ENCODE results near the gene ADGRG4. TPM values are rescaled to one million over a fixed set of nuclear protein-coding genes. Genes with fewer than 3 reads are reported as not detected.
"Not testable (repeated sequence)": the region's sequence is repeated elsewhere in the genome, so short reads cannot be mapped to it uniquely, and the experiment has no call there.

Gene ADGRG4
- polyA plus RNA-seq, 2 donors: under 0.01 TPM; not detected in 1

DNA sequence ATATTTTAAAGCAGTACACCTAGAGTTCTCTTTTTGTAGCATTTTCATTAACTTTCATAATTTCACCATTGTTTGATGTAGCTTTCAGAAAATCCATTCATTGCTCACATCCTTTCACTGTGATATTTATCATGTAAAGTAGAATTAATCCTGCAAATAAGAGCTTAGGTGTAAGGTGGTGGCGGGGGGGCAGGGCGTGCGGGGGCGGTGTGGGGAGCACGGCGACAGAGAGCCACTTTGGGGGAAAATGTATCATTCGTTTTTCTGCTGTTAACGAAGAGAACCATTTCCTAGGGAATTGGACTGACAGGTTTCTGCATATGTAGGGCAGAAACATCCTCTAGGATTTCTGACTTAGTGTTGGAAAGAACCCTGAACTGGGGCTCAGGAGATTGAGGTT, 104.4 kb downstream of the ADGRG4 start:
- H3K4me3 ChIP-seq (ENCODE audit: low read depth in 1 of 2, low read length in 2 of 2): no peak overlapping the region
- 58 to 76% methylated on average over 8 of the region's 8 CpGs for WGBS, 2 donors
- no peaks in the 10 kb centered on the region for H3K36me3 ChIP-seq (ENCODE audit: control insufficient read depth in 2 of 2, insufficient read depth in 2 of 2, low read length in 1 of 2)
- H3K9me3 ChIP-seq (ENCODE audit: control insufficient read depth in 2 of 2, insufficient read depth in 1 of 2, low read depth in 1 of 2, low read length in 1 of 2): no peaks in the 10 kb centered on the region
- no peaks in the 10 kb centered on the region for H3K4me1 ChIP-seq (ENCODE audit: control insufficient read depth in 2 of 2, insufficient read depth in 2 of 2, low read length in 1 of 2)
- H3K27ac ChIP-seq (ENCODE audit: low read depth in 2 of 2, low read length in 1 of 2): no peak overlapping the region
- H3K27me3 ChIP-seq (ENCODE audit: control insufficient read depth in 1 of 2, insufficient read depth in 2 of 2, low read length in 2 of 2): peaks cover 0 to 6% of the 10 kb centered on the region in 2 donors

DNA sequence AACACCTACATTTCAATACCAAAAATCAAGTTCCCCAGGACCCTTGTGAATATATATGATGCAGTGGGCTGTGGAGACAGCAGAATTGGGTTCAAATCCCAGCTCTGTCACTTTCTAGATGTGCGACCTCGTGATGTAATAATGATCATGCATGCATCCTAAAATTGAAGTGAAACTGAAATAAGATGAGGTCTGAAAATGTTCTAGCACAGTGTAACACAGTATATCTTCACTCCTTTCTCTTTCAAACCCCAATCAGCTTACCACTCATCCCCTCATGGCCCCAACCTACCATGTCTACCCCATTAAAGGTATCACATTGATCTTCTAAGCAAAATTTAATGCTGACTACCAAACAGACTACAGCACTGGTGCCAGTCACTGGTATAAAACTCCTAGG, 117.0 kb downstream of the ADGRG4 start:
- H3K36me3 ChIP-seq (ENCODE audit: control insufficient read depth in 2 of 2, insufficient read depth in 2 of 2, low read length in 1 of 2): no peaks in the 10 kb centered on the region
- H3K27me3 ChIP-seq (ENCODE audit: control insufficient read depth in 1 of 2, insufficient read depth in 2 of 2, low read length in 2 of 2): no peaks in the 10 kb centered on the region
- H3K27ac ChIP-seq (ENCODE audit: low read depth in 2 of 2, low read length in 1 of 2): no peak overlapping the region
- no peak overlapping the region for H3K4me3 ChIP-seq (ENCODE audit: low read depth in 1 of 2, low read length in 2 of 2)
- H3K4me1 ChIP-seq (ENCODE audit: control insufficient read depth in 2 of 2, insufficient read depth in 2 of 2, low read length in 1 of 2): no peaks in the 10 kb centered on the region
- no peaks in the 10 kb centered on the region for H3K9me3 ChIP-seq (ENCODE audit: control insufficient read depth in 2 of 2, insufficient read depth in 1 of 2, low read depth in 1 of 2, low read length in 1 of 2)
- 74 to 85% methylated on average over 2 of the region's 2 CpGs for WGBS, 2 donors

DNA sequence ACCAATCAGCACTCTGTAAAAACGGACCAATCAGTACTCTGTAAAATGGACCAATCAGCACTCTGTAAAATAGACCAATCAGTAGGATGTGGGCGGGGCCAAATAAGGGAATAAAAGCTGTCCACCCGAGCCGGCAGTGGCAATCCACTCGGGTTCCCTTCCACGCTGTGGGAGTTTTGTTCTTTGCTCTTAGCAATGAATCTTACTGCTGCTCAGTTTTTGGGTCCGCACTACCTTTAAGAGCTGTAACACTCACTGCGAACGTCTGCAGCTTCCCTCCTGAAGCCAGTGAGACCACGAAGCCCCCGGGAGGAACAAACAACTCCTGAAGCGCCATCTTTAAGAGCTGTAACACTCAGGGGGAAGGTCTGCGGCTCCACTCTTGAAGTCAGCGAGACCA, 120.6 kb downstream of the ADGRG4 start:
- no peak overlapping the region for H3K4me3 ChIP-seq (ENCODE audit: low read depth in 1 of 2, low read length in 2 of 2)
- H3K36me3 ChIP-seq (ENCODE audit: control insufficient read depth in 2 of 2, insufficient read depth in 2 of 2, low read length in 1 of 2): no peaks in the 10 kb centered on the region
- no peaks in the 10 kb centered on the region for H3K27me3 ChIP-seq (ENCODE audit: control insufficient read depth in 1 of 2, insufficient read depth in 2 of 2, low read length in 2 of 2)
- H3K27ac ChIP-seq (ENCODE audit: low read depth in 2 of 2, low read length in 1 of 2): no peak overlapping the region
- WGBS, 2 donors: 67 to 69% methylated on average over 14 of the region's 14 CpGs
- H3K9me3 ChIP-seq (ENCODE audit: control insufficient read depth in 2 of 2, insufficient read depth in 1 of 2, low read depth in 1 of 2, low read length in 1 of 2): no peaks in the 10 kb centered on the region
- H3K4me1 ChIP-seq (ENCODE audit: control insufficient read depth in 2 of 2, insufficient read depth in 2 of 2, low read length in 1 of 2): no peaks in the 10 kb centered on the region

DNA sequence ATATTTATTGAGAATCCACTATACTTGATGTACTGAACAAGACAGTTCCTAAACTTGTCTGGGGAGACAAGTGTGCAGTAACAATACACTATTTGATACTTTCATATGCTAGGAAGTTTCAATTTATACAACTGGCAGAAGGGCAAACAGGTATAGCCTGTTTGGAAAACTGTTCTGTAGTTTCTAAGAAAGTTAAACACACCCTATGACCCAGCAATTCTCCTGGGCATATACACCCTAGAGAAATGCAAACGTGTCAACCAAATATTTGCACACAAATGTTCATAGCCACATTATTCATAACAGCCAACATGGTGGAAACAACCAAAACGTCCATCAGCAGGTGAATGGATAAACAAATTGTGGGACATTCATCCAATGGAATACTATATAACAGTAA, 123.0 kb downstream of the ADGRG4 start:
- Histone ChIP-seq H3K36me3 (ENCODE audit: control insufficient read depth in 2 of 2, insufficient read depth in 2 of 2, low read length in 1 of 2) (no peaks in the 10 kb centered on the region), H3K27me3 (ENCODE audit: control insufficient read depth in 1 of 2, insufficient read depth in 2 of 2, low read length in 2 of 2) (no peaks in the 10 kb centered on the region), H3K4me1 (ENCODE audit: control insufficient read depth in 2 of 2, insufficient read depth in 2 of 2, low read length in 1 of 2) (no peaks in the 10 kb centered on the region), H3K4me3 (ENCODE audit: low read depth in 1 of 2, low read length in 2 of 2) (no peak overlapping the region), H3K27ac (ENCODE audit: low read depth in 2 of 2, low read length in 1 of 2) (no peak overlapping the region), H3K9me3 (ENCODE audit: control insufficient read depth in 2 of 2, insufficient read depth in 1 of 2, low read depth in 1 of 2, low read length in 1 of 2) (no peaks in the 10 kb centered on the region)
- 36 to 47% methylated on average over 2 of the region's 2 CpGs for WGBS, 2 donors

DNA sequence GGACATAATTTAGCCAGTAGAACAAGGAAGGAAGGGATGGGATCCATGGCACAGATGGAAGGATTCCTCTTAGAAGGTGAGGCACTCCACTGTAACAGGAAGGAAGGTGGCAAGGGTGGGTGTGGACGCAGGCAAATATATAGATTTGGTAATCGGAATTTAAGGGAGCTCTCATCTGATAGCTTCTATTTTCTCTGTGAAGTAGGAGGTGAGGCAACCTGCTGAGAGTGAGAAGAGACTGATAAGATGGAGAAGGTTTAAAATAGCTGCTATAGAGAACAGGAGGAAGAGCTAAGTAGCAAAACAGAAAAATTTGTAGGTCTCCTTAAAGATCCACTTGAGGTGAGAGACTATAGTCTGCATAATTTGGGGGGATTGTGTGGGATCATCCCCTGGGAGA, 125.2 kb downstream of the ADGRG4 start:
- Histone ChIP-seq H3K9me3 (ENCODE audit: control insufficient read depth in 2 of 2, insufficient read depth in 1 of 2, low read depth in 1 of 2, low read length in 1 of 2) (no peaks in the 10 kb centered on the region), H3K4me1 (ENCODE audit: control insufficient read depth in 2 of 2, insufficient read depth in 2 of 2, low read length in 1 of 2) (no peaks in the 10 kb centered on the region), H3K36me3 (ENCODE audit: control insufficient read depth in 2 of 2, insufficient read depth in 2 of 2, low read length in 1 of 2) (no peaks in the 10 kb centered on the region), H3K4me3 (ENCODE audit: low read depth in 1 of 2, low read length in 2 of 2) (no peak overlapping the region), H3K27me3 (ENCODE audit: control insufficient read depth in 1 of 2, insufficient read depth in 2 of 2, low read length in 2 of 2) (no peaks in the 10 kb centered on the region), H3K27ac (ENCODE audit: low read depth in 2 of 2, low read length in 1 of 2) (no peak overlapping the region)
- WGBS, 2 donors: 41 to 44% methylated on average over 2 of the region's 2 CpGs

DNA sequence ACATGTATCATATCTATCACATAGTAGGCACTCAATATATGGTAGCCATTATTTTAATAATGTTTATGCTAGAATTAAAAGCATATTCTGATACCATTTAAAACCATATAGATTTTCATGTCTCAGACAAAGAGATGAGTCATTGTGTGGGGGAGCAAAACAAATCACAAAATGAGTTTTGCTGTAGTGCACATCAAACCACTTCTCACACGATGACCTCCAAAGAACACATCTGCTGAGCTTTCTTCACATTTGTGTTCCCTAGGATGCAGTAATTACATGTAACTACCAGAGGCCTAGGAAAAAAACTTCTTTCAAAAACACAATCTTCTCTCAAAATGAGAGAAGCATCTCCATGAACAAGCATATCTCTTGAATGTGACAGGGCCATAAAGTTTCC, 130.9 kb downstream of the ADGRG4 start:
- H3K4me1 ChIP-seq (ENCODE audit: control insufficient read depth in 2 of 2, insufficient read depth in 2 of 2, low read length in 1 of 2): no peaks in the 10 kb centered on the region
- no peaks in the 10 kb centered on the region for H3K9me3 ChIP-seq (ENCODE audit: control insufficient read depth in 2 of 2, insufficient read depth in 1 of 2, low read depth in 1 of 2, low read length in 1 of 2)
- H3K36me3 ChIP-seq (ENCODE audit: control insufficient read depth in 2 of 2, insufficient read depth in 2 of 2, low read length in 1 of 2): no peaks in the 10 kb centered on the region
- no peaks in the 10 kb centered on the region for H3K27me3 ChIP-seq (ENCODE audit: control insufficient read depth in 1 of 2, insufficient read depth in 2 of 2, low read length in 2 of 2)
- no peak overlapping the region for H3K27ac ChIP-seq (ENCODE audit: low read depth in 2 of 2, low read length in 1 of 2)
- 39 to 55% methylated on average over 1 of the region's 1 CpG for WGBS, 2 donors
- H3K4me3 ChIP-seq (ENCODE audit: low read depth in 1 of 2, low read length in 2 of 2): no peak overlapping the region

DNA sequence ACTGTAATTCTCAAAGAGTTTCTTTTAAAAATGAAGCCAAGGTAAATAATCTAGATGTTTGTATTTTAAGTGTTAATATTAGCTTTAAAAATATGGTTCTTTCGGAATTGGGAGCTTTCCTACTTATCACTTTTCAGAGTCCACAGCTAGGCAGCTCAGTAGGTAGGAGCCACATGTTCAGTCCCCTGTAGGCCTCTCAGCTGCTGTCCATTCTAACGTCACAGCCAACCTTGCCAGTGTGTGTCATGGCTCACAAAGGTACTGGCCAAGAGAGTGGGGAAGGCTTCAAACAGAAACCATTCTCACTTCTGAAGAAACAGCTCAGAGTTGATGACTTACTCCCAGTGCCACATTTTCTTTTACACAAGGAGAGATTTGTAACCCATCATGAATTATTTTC, 137.0 kb downstream of the ADGRG4 start:
- Histone ChIP-seq H3K27ac (ENCODE audit: low read depth in 2 of 2, low read length in 1 of 2) (no peak overlapping the region), H3K36me3 (ENCODE audit: control insufficient read depth in 2 of 2, insufficient read depth in 2 of 2, low read length in 1 of 2) (no peaks in the 10 kb centered on the region), H3K4me3 (ENCODE audit: low read depth in 1 of 2, low read length in 2 of 2) (no peak overlapping the region), H3K27me3 (ENCODE audit: control insufficient read depth in 1 of 2, insufficient read depth in 2 of 2, low read length in 2 of 2) (no peaks in the 10 kb centered on the region), H3K4me1 (ENCODE audit: control insufficient read depth in 2 of 2, insufficient read depth in 2 of 2, low read length in 1 of 2) (no peaks in the 10 kb centered on the region), H3K9me3 (ENCODE audit: control insufficient read depth in 2 of 2, insufficient read depth in 1 of 2, low read depth in 1 of 2, low read length in 1 of 2) (no peaks in the 10 kb centered on the region)
- 54 to 76% methylated on average over 2 of the region's 2 CpGs for WGBS, 2 donors

DNA sequence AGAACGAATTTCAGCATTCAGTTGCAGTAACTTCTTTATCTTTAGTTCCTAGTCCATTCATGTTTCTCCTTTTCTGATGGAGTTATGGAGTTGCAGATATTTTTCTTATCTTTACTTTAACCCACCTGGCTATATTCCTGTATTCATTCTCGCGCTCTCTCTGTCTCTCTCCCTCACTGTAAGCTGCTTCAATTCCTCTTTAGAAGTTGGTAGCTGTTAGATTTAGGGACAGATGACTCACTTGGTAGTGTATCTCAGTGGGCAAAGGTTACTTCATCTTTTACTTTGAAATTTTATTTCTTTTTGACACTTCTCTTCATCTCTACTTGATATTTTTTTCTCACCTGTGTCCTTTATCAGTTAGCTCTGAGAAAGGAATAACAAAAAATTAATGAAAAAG, 137.4 kb downstream of the ADGRG4 start:
- Histone ChIP-seq H3K27me3 (ENCODE audit: control insufficient read depth in 1 of 2, insufficient read depth in 2 of 2, low read length in 2 of 2) (no peaks in the 10 kb centered on the region), H3K4me3 (ENCODE audit: low read depth in 1 of 2, low read length in 2 of 2) (no peak overlapping the region), H3K4me1 (ENCODE audit: control insufficient read depth in 2 of 2, insufficient read depth in 2 of 2, low read length in 1 of 2) (no peaks in the 10 kb centered on the region), H3K9me3 (ENCODE audit: control insufficient read depth in 2 of 2, insufficient read depth in 1 of 2, low read depth in 1 of 2, low read length in 1 of 2) (no peaks in the 10 kb centered on the region), H3K27ac (ENCODE audit: low read depth in 2 of 2, low read length in 1 of 2) (no peak overlapping the region), H3K36me3 (ENCODE audit: control insufficient read depth in 2 of 2, insufficient read depth in 2 of 2, low read length in 1 of 2) (no peaks in the 10 kb centered on the region)
- WGBS, 2 donors: 66 to 92% methylated on average over 3 of the region's 3 CpGs

DNA sequence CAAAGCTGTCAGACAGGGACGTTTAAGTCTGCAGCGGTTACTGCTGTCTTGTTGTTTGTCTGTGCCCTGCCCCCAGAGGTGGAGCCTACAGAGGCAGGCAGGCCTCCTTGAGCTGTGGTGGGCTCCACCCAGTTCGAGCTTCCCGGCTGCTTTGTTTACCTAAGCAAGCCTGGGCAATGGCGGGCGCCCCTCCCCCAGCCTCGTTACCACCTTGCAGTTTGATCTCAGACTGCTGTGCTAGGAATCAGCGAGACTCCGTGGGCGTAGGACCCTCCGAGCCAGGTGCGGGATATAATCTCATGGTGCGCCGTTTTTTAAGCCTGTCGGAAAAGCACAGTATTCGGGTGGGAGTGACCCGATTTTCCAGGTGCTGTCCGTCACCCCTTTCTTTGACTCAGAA, 144.9 kb downstream of the ADGRG4 start:
- not testable (repeated sequence) for H3K27ac ChIP-seq (ENCODE audit: low read depth in 2 of 2, low read length in 1 of 2); H3K4me3 ChIP-seq (ENCODE audit: low read depth in 1 of 2, low read length in 2 of 2); H3K27me3 ChIP-seq (ENCODE audit: control insufficient read depth in 1 of 2, insufficient read depth in 2 of 2, low read length in 2 of 2); H3K36me3 ChIP-seq (ENCODE audit: control insufficient read depth in 2 of 2, insufficient read depth in 2 of 2, low read length in 1 of 2); H3K4me1 ChIP-seq (ENCODE audit: control insufficient read depth in 2 of 2, insufficient read depth in 2 of 2, low read length in 1 of 2); H3K9me3 ChIP-seq (ENCODE audit: control insufficient read depth in 2 of 2, insufficient read depth in 1 of 2, low read depth in 1 of 2, low read length in 1 of 2)
- 80 to 95% methylated on average over 16 of the region's 18 CpGs for WGBS, 2 donors

DNA sequence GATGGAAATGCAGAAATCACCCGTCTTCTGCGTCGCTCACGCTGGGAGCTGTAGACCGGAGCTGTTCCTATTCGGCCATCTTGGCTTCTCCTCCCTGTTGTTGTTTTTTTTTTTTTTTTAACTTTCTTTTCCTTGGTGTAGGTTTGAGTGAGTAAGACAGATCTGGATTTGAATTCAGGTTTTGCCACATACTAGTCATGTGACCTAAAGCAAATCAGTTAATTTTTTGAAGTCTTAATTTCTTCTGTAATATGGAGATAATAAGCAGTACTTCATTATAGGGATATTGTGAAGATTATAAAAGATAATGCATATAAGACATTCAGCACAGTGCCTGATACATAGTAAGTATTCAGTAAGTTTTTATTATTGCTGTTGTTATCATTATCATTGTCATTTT, 145.4 kb downstream of the ADGRG4 start:
- Histone ChIP-seq H3K4me3 (ENCODE audit: low read depth in 1 of 2, low read length in 2 of 2) (no peak overlapping the region), H3K27ac (ENCODE audit: low read depth in 2 of 2, low read length in 1 of 2) (no peak overlapping the region), H3K9me3 (ENCODE audit: control insufficient read depth in 2 of 2, insufficient read depth in 1 of 2, low read depth in 1 of 2, low read length in 1 of 2) (no peaks in the 10 kb centered on the region), H3K4me1 (ENCODE audit: control insufficient read depth in 2 of 2, insufficient read depth in 2 of 2, low read length in 1 of 2) (no peaks in the 10 kb centered on the region), H3K27me3 (ENCODE audit: control insufficient read depth in 1 of 2, insufficient read depth in 2 of 2, low read length in 2 of 2) (no peaks in the 10 kb centered on the region), H3K36me3 (ENCODE audit: control insufficient read depth in 2 of 2, insufficient read depth in 2 of 2, low read length in 1 of 2) (no peaks in the 10 kb centered on the region)
- WGBS, 2 donors: 95% methylated on average over 6 of the region's 6 CpGs

Measured in esophagus (tissue), 2 donors.